Activated T-cell treated with anti-CD3 and anti-CD28 coated beads, Interleukin-2, amount 50 U/mL, for 4 hours (primary cell): Measurements from ENCODE around the gene PUS3. TPM values are rescaled to one million over a fixed set of nuclear protein-coding genes. Genes with fewer than 3 reads are reported as not detected.
A peak's percentile ranks its signal among the peaks of the same experiment; 100 is the strongest.
"Not testable (repeated sequence)": the region's sequence is repeated elsewhere in the genome, so short reads cannot be mapped to it uniquely, and the experiment has no call there.

Experiments used
- ATAC-seq, 2 donors: fragments of 200-7000 bp; cut with Tn5 transposase; one replicate each; pipeline ENCODE4 v1.10.0; 2021
- DNase-seq: peaks from one replicate; pipeline ENCODE4 v3.0.0-alpha.2; 2020
- H3K27me3 Mint-ChIP-seq: one replicate; pipeline ENCODE4 v1.8.0; 2021; ENCODE audit warnings: low read depth, mixed read lengths
- H3K36me3 Mint-ChIP-seq: one replicate; pipeline ENCODE4 v1.8.0; 2022; ENCODE audit warnings: mixed read lengths; ENCODE audit not compliant: insufficient read depth
- H3K4me1 Mint-ChIP-seq: one replicate; pipeline ENCODE4 v1.8.0; 2021; ENCODE audit warnings: low read depth, mixed read lengths
- H3K4me3 Mint-ChIP-seq: one replicate; pipeline ENCODE4 v1.8.0; 2021; ENCODE audit warnings: mild to moderate bottlenecking, moderate library complexity, mixed read lengths
- H3K9me3 Mint-ChIP-seq: one replicate; pipeline ENCODE4 v1.8.0; 2021; ENCODE audit warnings: mixed read lengths
- total RNA-seq, 3 donors: library from RNA; stranded (reverse); gene quantifications; one replicate each; pipeline ENCODE4 v1.2.1, GENCODE V29; 2021

Gene PUS3
- total RNA-seq, 3 donors from 2014 or later, result 22.3 to 30.5 (median 28.4) TPM

- Mint-ChIP-seq H3K27me3 (no peaks in the 10 kb centered on the region), H3K36me3 (no peaks in the 10 kb centered on the region), H3K4me1 (no peaks in the 10 kb centered on the region), H3K9me3 (peaks cover 3% of the 10 kb centered on the region), H3K4me3 (no peak overlapping the region)
- DNase-seq, result peak; percentile 31
- peak; percentile 78 to 82 for ATAC-seq
Observed at GRCh38 chr11:125874556-125875124, 28.4 kb downstream of the PUS3 start.

GRCh38 chr11:125873881-125874555 lies 29.0 kb downstream of the PUS3 start:
- H3K9me3 Mint-ChIP-seq, result peaks cover 3% of the 10 kb centered on the region

GRCh38 chr11:125872138-125872491 lies 30.9 kb downstream of the PUS3 start:
- H3K4me1 Mint-ChIP-seq, result no peaks in the 10 kb centered on the region
- DNase-seq, result no peak
- no peaks in the 10 kb centered on the region for H3K27me3 Mint-ChIP-seq
- ATAC-seq, result no peak
- peaks cover 3% of the 10 kb centered on the region for H3K9me3 Mint-ChIP-seq
- H3K36me3 Mint-ChIP-seq, result no peaks in the 10 kb centered on the region
- H3K4me3 Mint-ChIP-seq, result no peak overlapping the region

More at GRCh38 chr11:125873881-125874555, 29.0 kb downstream of the PUS3 start:
- DNase-seq, result no peak
- ATAC-seq, result no peak
- Mint-ChIP-seq H3K27me3 (no peaks in the 10 kb centered on the region), H3K4me3 (no peak overlapping the region), H3K4me1 (no peaks in the 10 kb centered on the region), H3K36me3 (no peaks in the 10 kb centered on the region)

GRCh38 chr11:125871391-125872137 lies 31.4 kb downstream of the PUS3 start:
- ATAC-seq (peak in 1 of 2 donors; percentile 35), DNase-seq (no peak)
- no peaks in the 10 kb centered on the region for H3K4me1 Mint-ChIP-seq
- no peaks in the 10 kb centered on the region for H3K36me3 Mint-ChIP-seq
- H3K27me3 Mint-ChIP-seq, result no peaks in the 10 kb centered on the region
- peaks cover 3% of the 10 kb centered on the region for H3K9me3 Mint-ChIP-seq
- no peak overlapping the region for H3K4me3 Mint-ChIP-seq

GRCh38 chr11:125869521-125869920 lies 33.5 kb downstream of the PUS3 start:
- Mint-ChIP-seq H3K9me3 (peaks cover 3% of the 10 kb centered on the region), H3K4me1 (no peaks in the 10 kb centered on the region), H3K36me3 (no peaks in the 10 kb centered on the region), H3K4me3 (no peak overlapping the region), H3K27me3 (peaks cover 2% of the 10 kb centered on the region)
- no peak for DNase-seq
- ATAC-seq, result no peak

GRCh38 chr11:125865354-125865753 lies 37.7 kb downstream of the PUS3 start:
- not testable (repeated sequence) for H3K4me1 Mint-ChIP-seq, H3K4me3 Mint-ChIP-seq, H3K36me3 Mint-ChIP-seq, DNase-seq, H3K9me3 Mint-ChIP-seq, H3K27me3 Mint-ChIP-seq, ATAC-seq

- H3K36me3 Mint-ChIP-seq, H3K4me1 Mint-ChIP-seq, H3K27me3 Mint-ChIP-seq, H3K9me3 Mint-ChIP-seq, DNase-seq, ATAC-seq, H3K4me3 Mint-ChIP-seq: not testable (repeated sequence)
Observed at GRCh38 chr11:125862786-125863185, 40.2 kb downstream of the PUS3 start.

- not testable (repeated sequence) for H3K4me1 Mint-ChIP-seq
Observed at GRCh38 chr11:125857670-125858069, 45.3 kb downstream of the PUS3 start.

GRCh38 chr11:125846188-125846587 lies 56.8 kb downstream of the PUS3 start:
- DNase-seq (no peak), ATAC-seq (no peak)
- Mint-ChIP-seq H3K27me3 (peaks cover 13% of the 10 kb centered on the region), H3K4me3 (no peak overlapping the region), H3K9me3 (peaks cover 31% of the 10 kb centered on the region), H3K36me3 (peaks cover 2% of the 10 kb centered on the region), H3K4me1 (no peaks in the 10 kb centered on the region)

More at GRCh38 chr11:125857670-125858069, 45.3 kb downstream of the PUS3 start:
- DNase-seq, ATAC-seq, H3K36me3 Mint-ChIP-seq, H3K4me3 Mint-ChIP-seq: not testable (repeated sequence)
- Mint-ChIP-seq H3K9me3 (peaks cover 12% of the 10 kb centered on the region), H3K27me3 (peaks cover 17% of the 10 kb centered on the region)

Other genes with a start within 250 kb of the PUS3 start
- gene ACRV1, start 222.4 kb downstream of the PUS3 start, total RNA-seq, result not detected
- not detected for gene PATE1, start 156.9 kb downstream of the PUS3 start, total RNA-seq
- gene PATE2, start 124.4 kb downstream of the PUS3 start, total RNA-seq, result not detected
- gene PATE3, start 115.1 kb downstream of the PUS3 start, total RNA-seq, result not detected
- gene PATE4, start 69.9 kb downstream of the PUS3 start, total RNA-seq, result not detected
- 1 to 10 TPM; 1.6 to 1.8 (median 1.7) TPM for gene HYLS1, start 15.5 kb downstream of the PUS3 start, total RNA-seq
- not detected for gene DDX25, start 1.3 kb upstream of the PUS3 start, total RNA-seq
- not detected for gene VSIG10L2, start 42.8 kb upstream of the PUS3 start, total RNA-seq
- 1 to 10 TPM; 3.3 to 5.1 (median 3.9) TPM for gene CDON, start 159.7 kb upstream of the PUS3 start, total RNA-seq